MM.1S (cell line): Measurements from ENCODE around the gene MZF1.
"Not testable (repeated sequence)": the region's sequence is repeated elsewhere in the genome, so short reads cannot be mapped to it uniquely, and the experiment has no call there.

Experiments
- DNase-seq: peaks from one replicate; pipeline ENCODE4 v3.0.0-alpha.2; 2015
- H2AFZ ChIP-seq: fragments of 300-600 bp; sonication (generic); 2 replicates; pipeline ENCODE4 v1.6.0; 2016; ENCODE audit warnings: antibody characterized with exemption, low read length
- H3F3A ChIP-seq: fragments of 300-600 bp; sonication (generic); 2 replicates; pipeline ENCODE4 v1.6.1; 2016; ENCODE audit warnings: mild to moderate bottlenecking, antibody characterized with exemption, low read length, moderate library complexity, mixed read lengths; ENCODE audit not compliant: insufficient read depth
- H3K27ac ChIP-seq: fragments of 300-600 bp; sonication (generic); 2 replicates; pipeline ENCODE4 v1.5.1; 2016; ENCODE audit warnings: mild to moderate bottlenecking, low read length
- H3K27me3 ChIP-seq: fragments of 300-600 bp; sonication (generic); replicated peaks from 2 replicates; pipeline ENCODE4 v1.6.0; 2016; ENCODE audit warnings: low read length; ENCODE audit not compliant: insufficient read depth
- H3K36me3 ChIP-seq: fragments of 300-600 bp; sonication (generic); replicated peaks from 2 replicates; pipeline ENCODE4 v1.6.1; 2016; ENCODE audit warnings: mild to moderate bottlenecking, low read length, mixed read lengths; ENCODE audit not compliant: insufficient read depth
- H3K4me1 ChIP-seq: fragments of 300-600 bp; sonication (generic); 2 replicates; pipeline ENCODE4 v1.6.1; 2016; ENCODE audit warnings: low read length, mixed read lengths
- H3K4me2 ChIP-seq: fragments of 300-600 bp; sonication (generic); 2 replicates; pipeline ENCODE4 v1.6.0; 2016; ENCODE audit warnings: low read depth, low read length
- H3K4me3 ChIP-seq: fragments of 300-600 bp; sonication (generic); 2 replicates; pipeline ENCODE4 v1.5.1; 2016; ENCODE audit warnings: low read length, mixed read lengths
- H3K79me2 ChIP-seq: fragments of 300-600 bp; sonication (generic); 2 replicates; pipeline ENCODE4 v1.6.1; 2016; ENCODE audit warnings: mixed run types, low read length, mixed read lengths
- H3K9ac ChIP-seq: fragments of 300-600 bp; sonication (generic); 2 replicates; pipeline ENCODE4 v1.6.1; 2016; ENCODE audit warnings: low read length, mixed read lengths
- H3K9me2 ChIP-seq: fragments of 300-600 bp; sonication (generic); replicated peaks from 2 replicates; pipeline ENCODE4 v1.6.1; 2016; ENCODE audit warnings: mild to moderate bottlenecking, low read length, mixed read lengths; ENCODE audit not compliant: insufficient read depth
- H3K9me3 ChIP-seq: fragments of 300-600 bp; sonication (generic); replicated peaks from 2 replicates; pipeline ENCODE4 v1.6.1; 2016; ENCODE audit warnings: mild to moderate bottlenecking, low read length, mixed read lengths; ENCODE audit not compliant: insufficient read depth
- H4K20me1 ChIP-seq: fragments of 300-600 bp; sonication (generic); 2 replicates; pipeline ENCODE4 v1.6.1; 2016; ENCODE audit warnings: mild to moderate bottlenecking, low read length, moderate library complexity, mixed read lengths; ENCODE audit not compliant: insufficient read depth
- EZH2 ChIP-seq: fragments of 300-600 bp; sonication (generic); optimal IDR thresholded peaks from 2 replicates; pipeline ENCODE3; 2017; ENCODE audit warnings: low read depth, mild to moderate bottlenecking, antibody characterized with exemption, low read length, mixed read lengths
- EZH2phosphoT487 ChIP-seq: fragments of 300-600 bp; sonication (generic); IDR thresholded peaks from 2 replicates; pipeline ENCODE4 v1.6.1; 2018; ENCODE audit warnings: antibody characterized with exemption, low read length
- TF ChIP-seq, protein P1 (sequence below): fragments of 300-600 bp; sonication (generic); IDR thresholded peaks from 2 replicates; pipeline ENCODE4 v1.5.1; 2016; ENCODE audit warnings: antibody characterized with exemption, low read length, mixed read lengths

MZF1 gene

DNA sequence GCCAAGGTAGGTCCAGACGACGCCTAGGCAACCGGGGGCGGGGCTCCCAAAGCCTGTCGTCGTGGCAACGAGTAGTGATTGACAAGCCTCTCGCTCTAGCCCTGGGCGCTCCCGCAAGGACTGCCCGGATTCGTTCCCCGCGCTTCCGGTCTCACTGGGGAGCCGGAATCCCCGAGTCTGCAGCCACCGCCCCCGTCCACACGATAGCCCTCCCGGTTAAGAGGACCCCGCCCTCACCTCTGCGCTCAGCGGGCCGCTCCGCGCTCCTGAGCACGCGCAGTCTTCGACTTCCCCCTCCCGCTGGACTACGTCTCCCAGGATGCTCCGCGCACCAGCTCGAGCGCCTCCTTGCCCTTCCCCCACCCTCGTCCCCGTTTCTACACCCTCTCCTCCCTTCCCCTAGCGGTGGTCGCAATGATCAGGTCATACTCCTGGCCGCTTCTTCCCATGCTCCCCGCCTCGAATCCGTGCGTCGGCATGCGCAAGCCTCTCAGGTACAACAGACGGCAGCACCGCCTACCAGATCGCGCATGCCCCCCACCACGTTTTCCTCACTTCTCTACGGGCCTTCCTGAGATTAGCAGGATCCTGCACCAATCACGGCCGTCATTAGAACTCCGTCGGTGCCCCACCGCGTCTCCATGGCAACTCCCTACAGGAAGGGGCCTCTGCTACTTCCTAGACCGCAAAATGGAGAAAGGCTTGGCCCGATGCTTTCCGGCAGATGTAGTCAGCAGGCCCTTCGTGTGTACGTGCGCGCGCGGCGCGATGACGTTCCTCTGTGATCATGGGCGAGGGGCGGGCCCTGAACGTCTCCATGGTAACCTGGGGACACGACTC, at the start of gene MZF1:
Gene MZF1, minus strand, starts transcription at position 518 of the 840 bp plus-strand sequence. CDS start 1,946 bp downstream, outside the sequence.
- Histone ChIP-seq H4K20me1 (no peaks in the 10 kb centered on the region), H3K27ac (peak within 1 kb of the TSS; percentile 99), H3F3A (peaks cover 19% of the 10 kb centered on the region), H3K4me3 (peak within 1 kb of the TSS; percentile 93), H3K9ac (peak within 1 kb of the TSS; percentile 97), H3K4me2 (peak within 1 kb of the TSS; percentile 91), H3K79me2 (peaks cover 21% of the 10 kb centered on the region; the same call in 1 of the 2 replicates), H3K4me1 (peaks cover 15% of the 10 kb centered on the region), H3K9me3 (no peaks in the 10 kb centered on the region), H3K9me2 (no peaks in the 10 kb centered on the region), H2AFZ (peak within 1 kb of the TSS; percentile 77), H3K36me3 (no peaks in the 10 kb centered on the region), H3K27me3 (no peaks in the 10 kb centered on the region)
- peak; percentile 100 for DNase-seq
- TF ChIP-seq, protein P1, sequence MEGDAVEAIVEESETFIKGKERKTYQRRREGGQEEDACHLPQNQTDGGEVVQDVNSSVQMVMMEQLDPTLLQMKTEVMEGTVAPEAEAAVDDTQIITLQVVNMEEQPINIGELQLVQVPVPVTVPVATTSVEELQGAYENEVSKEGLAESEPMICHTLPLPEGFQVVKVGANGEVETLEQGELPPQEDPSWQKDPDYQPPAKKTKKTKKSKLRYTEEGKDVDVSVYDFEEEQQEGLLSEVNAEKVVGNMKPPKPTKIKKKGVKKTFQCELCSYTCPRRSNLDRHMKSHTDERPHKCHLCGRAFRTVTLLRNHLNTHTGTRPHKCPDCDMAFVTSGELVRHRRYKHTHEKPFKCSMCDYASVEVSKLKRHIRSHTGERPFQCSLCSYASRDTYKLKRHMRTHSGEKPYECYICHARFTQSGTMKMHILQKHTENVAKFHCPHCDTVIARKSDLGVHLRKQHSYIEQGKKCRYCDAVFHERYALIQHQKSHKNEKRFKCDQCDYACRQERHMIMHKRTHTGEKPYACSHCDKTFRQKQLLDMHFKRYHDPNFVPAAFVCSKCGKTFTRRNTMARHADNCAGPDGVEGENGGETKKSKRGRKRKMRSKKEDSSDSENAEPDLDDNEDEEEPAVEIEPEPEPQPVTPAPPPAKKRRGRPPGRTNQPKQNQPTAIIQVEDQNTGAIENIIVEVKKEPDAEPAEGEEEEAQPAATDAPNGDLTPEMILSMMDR = no peak
- TF ChIP-seq EZH2phosphoT487 (no peak), EZH2 (no peak)

DNA sequence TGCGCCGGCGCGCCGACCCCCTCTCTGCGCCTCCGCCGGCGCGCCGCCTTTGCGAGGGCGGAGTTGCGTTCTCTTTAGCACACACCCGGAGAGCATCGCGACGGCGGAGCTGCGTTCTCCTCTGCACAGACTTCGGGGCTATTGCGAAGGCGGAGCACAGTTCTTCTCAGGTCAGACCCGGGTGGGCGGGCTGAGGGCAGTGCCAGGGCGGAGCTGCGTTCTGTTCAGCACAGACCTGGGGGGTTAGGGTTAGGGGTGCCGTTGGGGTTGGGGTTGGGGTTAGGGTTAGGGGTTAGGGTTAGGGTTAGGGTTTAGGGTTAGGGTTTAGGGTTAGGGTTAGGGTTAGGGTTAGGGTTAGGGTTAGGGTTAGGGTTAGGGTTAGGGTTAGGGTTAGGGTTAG, 34.1 kb upstream of the MZF1 start:
- H3K79me2 ChIP-seq, H3F3A ChIP-seq, H3K4me2 ChIP-seq, H3K4me1 ChIP-seq, H3K27ac ChIP-seq, H2AFZ ChIP-seq, H3K4me3 ChIP-seq, H4K20me1 ChIP-seq, DNase-seq, H3K36me3 ChIP-seq, H3K9ac ChIP-seq, H3K27me3 ChIP-seq, H3K9me2 ChIP-seq, H3K9me3 ChIP-seq: not testable (repeated sequence)

DNA sequence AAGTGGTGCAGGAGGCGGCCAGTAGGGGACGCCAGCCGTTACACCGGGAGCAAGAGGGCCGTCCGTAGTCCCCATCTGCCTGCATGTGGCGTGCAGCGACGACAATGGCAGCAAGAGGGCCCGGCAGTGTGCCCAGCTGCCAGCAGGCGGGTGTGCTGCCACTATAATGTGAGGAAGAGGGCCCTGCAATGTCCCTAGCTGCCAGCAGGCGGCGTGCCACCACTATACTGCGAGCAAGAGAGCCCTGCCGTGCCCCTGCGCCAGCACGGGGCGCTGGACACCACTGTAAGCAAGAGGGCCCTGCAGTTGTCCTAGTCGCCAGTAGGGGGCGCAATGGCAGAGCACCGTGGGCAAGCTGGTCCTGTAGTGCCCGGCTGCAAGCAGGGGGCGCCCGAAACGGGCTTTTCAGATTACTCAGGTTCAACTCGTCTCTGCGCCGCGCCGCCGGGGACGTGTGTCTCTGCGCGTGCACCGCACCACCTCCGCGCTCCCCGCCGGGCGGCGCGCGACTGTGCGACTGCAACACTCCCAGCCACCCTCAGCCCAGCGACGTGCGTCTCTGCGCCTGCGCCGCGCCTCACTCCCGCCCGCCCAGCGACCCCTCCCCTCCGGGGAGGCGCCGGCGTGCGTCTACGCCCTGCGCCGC, 33.2 kb upstream of the MZF1 start:
- H4K20me1 ChIP-seq, H3K36me3 ChIP-seq, H3K9me3 ChIP-seq, H3K9me2 ChIP-seq, DNase-seq, H3K27ac ChIP-seq, H3K79me2 ChIP-seq, H3K4me3 ChIP-seq, H3F3A ChIP-seq, H3K4me2 ChIP-seq, H3K27me3 ChIP-seq, H2AFZ ChIP-seq, H3K4me1 ChIP-seq, H3K9ac ChIP-seq: not testable (repeated sequence)

- H3K9me3 ChIP-seq = no peaks in the 10 kb centered on the region
- H3K4me3 ChIP-seq = no peak overlapping the region
- no peak for TF ChIP-seq EZH2phosphoT487
- TF ChIP-seq, protein P1 = no peak
- TF ChIP-seq EZH2 = no peak
- H3F3A ChIP-seq = no peaks in the 10 kb centered on the region
- H3K27me3 ChIP-seq = no peaks in the 10 kb centered on the region
- no peak overlapping the region for H3K9ac ChIP-seq
- no peak overlapping the region for H2AFZ ChIP-seq
- no peaks in the 10 kb centered on the region for H3K79me2 ChIP-seq
- no peak for DNase-seq
- no peaks in the 10 kb centered on the region for H3K9me2 ChIP-seq
- no peak overlapping the region for H3K4me2 ChIP-seq
- H3K36me3 ChIP-seq = no peaks in the 10 kb centered on the region
- H3K27ac ChIP-seq = no peak overlapping the region
- H3K4me1 ChIP-seq = no peaks in the 10 kb centered on the region
- H4K20me1 ChIP-seq = no peaks in the 10 kb centered on the region
These were observed 13.1 kb upstream of the MZF1 start for GRCh38 chr19:58586133-58586765.
